Thoracic aorta (tissue), 2 donors: ENCODE data around the gene TECTA. TPM values are rescaled to one million over a fixed set of nuclear protein-coding genes. Genes with fewer than 3 reads are reported as not detected.

Experiments
- ATAC-seq: fragments of 150-250 bp; one replicate; pipeline ENCODE4 v1.8.0; 2017; ENCODE audit warnings: low read depth; ENCODE audit not compliant: insufficient number of reproducible peaks, low FRiP score
- DNase-seq: peaks from one replicate; pipeline ENCODE4 v3.0.0-alpha.2; 2020; ENCODE audit warnings: low spot score
- H3K27ac ChIP-seq, 2 donors: fragments of 200-600 bp; sonication (generic); 1 replicate in 1 of 2; 2 replicates in 1 of 2; pipeline ENCODE4 v1.5.1; 2016; ENCODE audit warnings: mild to moderate bottlenecking in 2 of 2, moderate library complexity in 2 of 2
- H3K27me3 ChIP-seq: fragments of 200-600 bp; sonication (generic); replicated peaks from 2 replicates; pipeline ENCODE4 v1.6.0; 2016; ENCODE audit warnings: mild to moderate bottlenecking; ENCODE audit not compliant: insufficient read depth
- H3K36me3 ChIP-seq: fragments of 200-600 bp; sonication (generic); one replicate; pipeline ENCODE4 v1.5.1; 2016
- H3K4me1 ChIP-seq, 2 donors: fragments of 200-600 bp; sonication (generic); 1 replicate in 1 of 2; 2 replicates in 1 of 2; pipeline versions ENCODE4 v1.5.1 to v1.6.0; 2016; ENCODE audit warnings: low read depth in 2 of 2, mild to moderate bottlenecking in 1 of 2; ENCODE audit not compliant: control insufficient read depth in 1 of 2
- H3K4me3 ChIP-seq: fragments of 200-600 bp; sonication (generic); 2 replicates; pipeline ENCODE4 v1.5.1; 2016; ENCODE audit warnings: mild to moderate bottlenecking
- H3K9me3 ChIP-seq: fragments of 200-600 bp; sonication (generic); 2 replicates; pipeline ENCODE4 v1.5.1; 2016
- CTCF ChIP-seq: fragments of 200-600 bp; sonication (generic); IDR thresholded peaks from one replicate; pipeline ENCODE4 v1.5.1; 2019; ENCODE audit warnings: antibody characterized with exemption
- total RNA-seq, 2 donors: library from RNA; depleted of rRNA; stranded (reverse); fragments of >200 nt; gene quantifications; one replicate each; pipeline versions ENCODE4 v1.1.0 to v1.2.3, GENCODE V29; 2016

The TECTA gene
- total RNA-seq, 2 donors from 2014 or later = 0.41 to 5.6 TPM

GRCh38 chr11:121141066-121141465 is 40.0 kb downstream of the TECTA start:
- no peak for ATAC-seq
- Histone ChIP-seq H3K9me3 (no peaks in the 10 kb centered on the region), H3K27ac (no peak overlapping the region), H3K36me3 (no peaks in the 10 kb centered on the region), H3K27me3 (no peaks in the 10 kb centered on the region), H3K4me3 (no peak overlapping the region), H3K4me1 (no peaks in the 10 kb centered on the region)
- no peak for TF ChIP-seq CTCF
- no peak for DNase-seq

GRCh38 chr11:121143921-121144320 is 42.9 kb downstream of the TECTA start:
- H3K4me1 ChIP-seq = no peaks in the 10 kb centered on the region
- TF ChIP-seq CTCF = no peak
- no peaks in the 10 kb centered on the region for H3K36me3 ChIP-seq
- DNase-seq (no peak), ATAC-seq (no peak)
- H3K27me3 ChIP-seq = no peaks in the 10 kb centered on the region
- H3K9me3 ChIP-seq = no peaks in the 10 kb centered on the region
- H3K27ac ChIP-seq = no peak overlapping the region
- H3K4me3 ChIP-seq = no peak overlapping the region

- Histone ChIP-seq H3K4me1 (no peaks in the 10 kb centered on the region), H3K4me3 (no peak overlapping the region), H3K27me3 (no peaks in the 10 kb centered on the region), H3K36me3 (no peaks in the 10 kb centered on the region), H3K27ac (no peak overlapping the region), H3K9me3 (no peaks in the 10 kb centered on the region)
- no peak for DNase-seq
- no peak for TF ChIP-seq CTCF
- ATAC-seq = no peak
Measured at GRCh38 chr11:121144723-121145122, 43.7 kb downstream of the TECTA start.

GRCh38 chr11:121145826-121146225 is 44.8 kb downstream of the TECTA start:
- Histone ChIP-seq H3K36me3 (no peaks in the 10 kb centered on the region), H3K4me3 (no peak overlapping the region), H3K27me3 (no peaks in the 10 kb centered on the region), H3K4me1 (no peaks in the 10 kb centered on the region), H3K9me3 (no peaks in the 10 kb centered on the region), H3K27ac (no peak overlapping the region)
- ATAC-seq = no peak
- no peak for DNase-seq
- TF ChIP-seq CTCF = no peak

- ATAC-seq = no peak
- Histone ChIP-seq H3K9me3 (no peaks in the 10 kb centered on the region), H3K27me3 (no peaks in the 10 kb centered on the region), H3K27ac (no peak overlapping the region), H3K36me3 (no peaks in the 10 kb centered on the region), H3K4me3 (no peak overlapping the region), H3K4me1 (no peaks in the 10 kb centered on the region)
- no peak for TF ChIP-seq CTCF
- DNase-seq = no peak
Measured at GRCh38 chr11:121149116-121149515, 48.1 kb downstream of the TECTA start.
